H1 (cell line): ENCODE data around the gene CDK16. TPM values are rescaled to one million over a fixed set of nuclear protein-coding genes. Genes with fewer than 3 reads are reported as not detected.

Experiments used
- CTCF ChIA-PET: fragments of 300-600 bp; sonication (Branson Sonifier 250); formaldehyde crosslinking; loops from one replicate; lab custom pipeline; 2021; ENCODE audit not compliant: partially characterized antibody; lab: Charles Lee
- POLR2A ChIA-PET: fragments of 300-600 bp; sonication (Branson Sonifier 250); formaldehyde crosslinking; loops from one replicate; lab custom pipeline; 2021; ENCODE audit warnings: inconsistent platforms; ENCODE audit not compliant: partially characterized antibody; lab: Charles Lee
- DNase-seq, 2 experiments: peaks; one replicate each; pipeline versions ENCODE4 v3.0.0 to v3.0.0-alpha.2; 2010 to 2022; ENCODE audit warnings: low spot score in 2 of 2, low read depth in 1 of 2, mixed read lengths in 1 of 2
- FAIRE-seq: peaks from 2 replicates; lab custom pipeline; 2011; peaks lifted over from hg19 to GRCh38; lab: Jason Lieb, UNC
- H2AFZ ChIP-seq: 2 replicates; pipeline ENCODE4 v1.8.1; 2012; ENCODE audit warnings: low read length, inconsistent platforms
- H2AK5ac ChIP-seq: 2 replicates; pipeline ENCODE4 v1.6.1; 2013; ENCODE audit warnings: low read depth, low read length
- H2BK120ac ChIP-seq: replicated peaks from 2 replicates; pipeline ENCODE3; 2013; ENCODE audit warnings: low read depth, low read length, inconsistent platforms
- H2BK12ac ChIP-seq: 2 replicates; pipeline ENCODE4 v1.6.1; 2013; ENCODE audit warnings: low read depth, low read length
- H2BK15ac ChIP-seq: 2 replicates; pipeline ENCODE4 v1.6.1; 2013; ENCODE audit warnings: low read length
- H2BK20ac ChIP-seq: 2 replicates; pipeline ENCODE4 v1.6.1; 2013; ENCODE audit warnings: low read length
- H2BK5ac ChIP-seq: 2 replicates; pipeline ENCODE4 v1.6.1; 2013; ENCODE audit warnings: low read depth, low read length
- H3K14ac ChIP-seq: 2 replicates; pipeline ENCODE4 v1.6.1; 2013; ENCODE audit warnings: inconsistent platforms; ENCODE audit not compliant: insufficient read length
- H3K18ac ChIP-seq: 2 replicates; pipeline ENCODE4 v1.6.1; 2013; ENCODE audit warnings: low read length; ENCODE audit errors: extremely low read depth
- H3K23ac ChIP-seq: 2 replicates; pipeline ENCODE4 v1.6.1; 2013; ENCODE audit warnings: inconsistent platforms; ENCODE audit not compliant: insufficient read length
- H3K23me2 ChIP-seq: 2 replicates; pipeline ENCODE4 v1.6.1; 2013; ENCODE audit warnings: low read depth, low read length
- H3K27ac ChIP-seq: 2 replicates; pipeline ENCODE4 v1.6.1; 2011; ENCODE audit warnings: low read depth, low read length, inconsistent platforms
- H3K27me3 ChIP-seq, 4 experiments: replicated peaks in 1 of 4; 1 replicate in 1 of 4; 2 replicates in 3 of 4; pipeline versions ENCODE4 v1.6.1 to v1.8.1; 2011 to 2013; ENCODE audit warnings: low read length in 3 of 4, mild to moderate bottlenecking in 3 of 4, inconsistent platforms in 2 of 4, mixed read lengths in 2 of 4, moderate library complexity in 1 of 4; ENCODE audit not compliant: control insufficient read depth in 3 of 4, insufficient read depth in 3 of 4; ENCODE audit errors: extremely low read depth in 1 of 4
- H3K36me3 ChIP-seq, 4 experiments: 2 replicates each; pipeline versions ENCODE4 v1.6.1 to v1.8.1; 2011 to 2013; ENCODE audit warnings: mild to moderate bottlenecking in 4 of 4, low read length in 3 of 4, moderate library complexity in 2 of 4, control low read depth in 1 of 4, inconsistent platforms in 1 of 4; ENCODE audit not compliant: insufficient read depth in 4 of 4, control insufficient read depth in 2 of 4
- H3K4ac ChIP-seq: replicated peaks from 2 replicates; pipeline ENCODE3; 2013; ENCODE audit warnings: low read length, low read depth, mixed read lengths, inconsistent platforms; ENCODE audit not compliant: insufficient read length
- H3K4me1 ChIP-seq, 4 experiments: replicated peaks in 1 of 4; 1 replicate in 1 of 4; 2 replicates in 3 of 4; pipeline versions ENCODE4 v1.6.1 to v1.8.1; 2011 to 2013; ENCODE audit warnings: low read length in 3 of 4, inconsistent platforms in 2 of 4, mixed read lengths in 1 of 4; ENCODE audit not compliant: insufficient read depth in 4 of 4, control insufficient read depth in 3 of 4
- H3K4me2 ChIP-seq, 2 experiments: 2 replicates each; pipeline versions ENCODE4 v1.6.1 to v1.8.1; 2011 to 2013; ENCODE audit warnings: low read depth in 2 of 2, low read length in 2 of 2, control low read depth in 1 of 2, inconsistent platforms in 1 of 2, mild to moderate bottlenecking in 1 of 2; ENCODE audit not compliant: insufficient read depth in 1 of 2
- H3K4me3 ChIP-seq, 4 experiments: fragments of 200-600, 300-600 bp in 1 of 4; sonication (generic), shearing (Covaris generic), sonication (Bioruptor Twin) in 1 of 4; 2 replicates each; pipeline versions ENCODE4 v1.5.1 to v1.8.1; 2011 to 2016; ENCODE audit warnings: low read length in 4 of 4, low read depth in 3 of 4, control low read depth in 2 of 4, inconsistent platforms in 2 of 4, mild to moderate bottlenecking in 2 of 4, mixed read lengths in 1 of 4, moderate library complexity in 1 of 4; ENCODE audit not compliant: insufficient read depth in 2 of 4; ENCODE audit errors: extremely low read depth in 1 of 4
- H3K56ac ChIP-seq: replicated peaks from 2 replicates; pipeline ENCODE3; 2013; ENCODE audit warnings: low read depth, mild to moderate bottlenecking, mixed read lengths, low read length, inconsistent platforms; ENCODE audit not compliant: insufficient read length
- H3K79me1 ChIP-seq: 2 replicates; pipeline ENCODE4 v1.6.1; 2013; ENCODE audit warnings: low read depth, low read length, control low read depth
- H3K79me2 ChIP-seq, 2 experiments: 2 replicates each; pipeline versions ENCODE4 v1.6.1 to v1.8.1; 2012 to 2013; ENCODE audit warnings: low read length in 2 of 2, mild to moderate bottlenecking in 2 of 2, inconsistent platforms in 1 of 2; ENCODE audit not compliant: insufficient read depth in 2 of 2, control insufficient read depth in 1 of 2
- H3K9ac ChIP-seq, 4 experiments: replicated peaks in 1 of 4; 1 replicate in 1 of 4; 2 replicates in 3 of 4; pipeline versions ENCODE4 v1.6.1 to v1.8.1; 2011 to 2013; ENCODE audit warnings: low read depth in 3 of 4, low read length in 3 of 4, control low read depth in 2 of 4, mild to moderate bottlenecking in 2 of 4, moderate library complexity in 2 of 4, inconsistent platforms in 1 of 4; ENCODE audit errors: extremely low read depth in 1 of 4
- H3K9me3 ChIP-seq, 2 experiments: 2 replicates each; pipeline versions ENCODE4 v1.6.1 to v1.8.1; 2012 to 2013; ENCODE audit warnings: mild to moderate bottlenecking in 2 of 2, moderate library complexity in 2 of 2, control low read depth in 1 of 2, inconsistent platforms in 1 of 2, low read depth in 1 of 2, low read length in 1 of 2, mixed read lengths in 1 of 2; ENCODE audit not compliant: insufficient read depth in 2 of 2
- H4K20me1 ChIP-seq, 2 experiments: replicated peaks in 1 of 2; 2 replicates each; pipeline versions ENCODE3 to v1.8.1; 2011 to 2013; ENCODE audit warnings: inconsistent platforms in 2 of 2, low read length in 2 of 2, mild to moderate bottlenecking in 1 of 2; ENCODE audit not compliant: insufficient read depth in 2 of 2, control insufficient read depth in 1 of 2
- H4K5ac ChIP-seq: 2 replicates; pipeline ENCODE4 v1.6.1; 2013; ENCODE audit warnings: low read length, low read depth, mixed read lengths, inconsistent platforms; ENCODE audit not compliant: insufficient read length
- H4K8ac ChIP-seq: 2 replicates; pipeline ENCODE4 v1.8.0; 2013; ENCODE audit warnings: mild to moderate bottlenecking, moderate library complexity, low read length, inconsistent platforms; ENCODE audit not compliant: insufficient read depth; ENCODE audit errors: extremely low read depth
- H4K91ac ChIP-seq: replicated peaks from 2 replicates; pipeline ENCODE3; 2013; ENCODE audit warnings: low read length, mixed read lengths, inconsistent platforms; ENCODE audit not compliant: insufficient read length
- CBX8 ChIP-seq: fragments of 300-800, 300-1000 bp; sonication (generic); IDR thresholded peaks from 2 replicates; pipeline ENCODE4 v1.7.1; 2016; ENCODE audit warnings: low read depth, low read length, borderline replicate concordance
- CTBP2 ChIP-seq: IDR thresholded peaks from 2 replicates; pipeline ENCODE4 v1.7.0; 2011; ENCODE audit warnings: borderline replicate concordance, mild to moderate bottlenecking, moderate library complexity, mixed read lengths, low read length; ENCODE audit not compliant: insufficient read depth, insufficient read length
- EZH2 ChIP-seq: fragments of 200-600 bp; sonication (generic); IDR thresholded peaks from 2 replicates; pipeline ENCODE4 v1.7.1; 2012; ENCODE audit warnings: low read depth, mild to moderate bottlenecking, moderate library complexity, low read length, inconsistent platforms; ENCODE audit not compliant: severe bottlenecking
- HDAC6 ChIP-seq: IDR thresholded peaks from one replicate; pipeline ENCODE4 v1.7.1; 2012; ENCODE audit warnings: low read depth, mild to moderate bottlenecking, inconsistent platforms, low read length, moderate library complexity
- PHF8 ChIP-seq: fragments of 200-600 bp; sonication (generic); conservative IDR thresholded peaks from 2 replicates; pipeline ENCODE4 v1.7.1; 2012; ENCODE audit warnings: low read depth, mild to moderate bottlenecking, inconsistent platforms, low read length, moderate library complexity
- WGBS, 2 experiments: shearing (Covaris generic) in 1 of 2; methylation state at CpG; one replicate each; pipeline versions ENCODE4 v1.1.6 to v1.1.7; 2013 to 2015; ENCODE audit warnings: low lambda C conversion rate in 2 of 2, mixed read lengths in 2 of 2, inconsistent platforms in 1 of 2, low coverage in 1 of 2, missing lambda C conversion rate in 1 of 2; ENCODE audit not compliant: insufficient replicate concordance in 2 of 2, insufficient coverage in 1 of 2, insufficient read length in 1 of 2; ENCODE audit errors: extremely low coverage in 1 of 2, missing lambda C conversion rate in 1 of 2; 5-methylcytosine and 5-hydroxymethylcytosine counted together
- polyA plus RNA-seq, 7 experiments: library from polyadenylated mRNA; depleted of rRNA in 3 of 7; stranded (reverse) in 5 of 7; unstranded in 2 of 7; fragments of >200 nt in 5 of 7; fragments of 200-250 nt in 2 of 7; gene quantifications; 1 replicate in 5 of 7; 2 replicates in 1 of 7; 4 replicates in 1 of 7; pipeline versions ENCODE4 v1.2.1 to v1.2.3, GENCODE V29; 2011 to 2013; ENCODE audit warnings: missing spikeins in 2 of 7, mixed read lengths in 2 of 7
- total RNA-seq: library from RNA; stranded (reverse); fragmentation: NEBNext Ultra II Directional; extraction: Animal tissue kit (Norgen Biotek cat#: 25700); gene quantifications from 2 replicates; pipeline ENCODE4 v1.2.1, GENCODE V29; 2021
- TF ChIP-seq, protein P1 (sequence below): IDR thresholded peaks from 2 replicates; pipeline ENCODE4 v1.6.1; 2012; ENCODE audit warnings: inconsistent platforms

Gene CDK16
- total and polyA plus RNA-seq, 2 of the 8 experiments (the other 6 are each of a cell fraction or from before 2014, with no cell fraction given) = 124 to 204 TPM

DNA sequence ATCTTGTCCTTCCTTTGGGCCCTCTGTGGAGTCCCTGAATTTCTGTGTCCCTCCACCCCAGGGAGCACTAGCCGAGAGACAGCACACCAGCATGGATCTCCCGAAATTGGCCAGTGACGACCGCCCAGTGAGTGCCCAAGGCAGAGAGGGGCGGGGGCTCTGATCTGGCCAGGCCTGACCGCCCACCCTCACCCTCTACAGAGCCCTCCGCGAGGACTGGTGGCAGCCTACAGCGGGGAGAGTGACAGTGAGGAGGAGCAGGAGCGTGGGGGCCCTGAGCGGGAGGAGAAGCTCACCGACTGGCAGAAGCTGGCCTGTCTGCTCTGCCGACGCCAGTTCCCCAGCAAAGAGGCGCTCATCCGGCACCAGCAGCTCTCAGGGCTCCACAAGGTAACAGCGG, 33.2 kb upstream of the CDK16 start:
- Histone ChIP-seq H2AFZ (no peak overlapping the region), H4K5ac (no peak overlapping the region), H3K4me2 (no peak overlapping the region), H2AK5ac (no peak overlapping the region), H2BK20ac (no peak overlapping the region), H3K56ac (no peak overlapping the region), H4K91ac (no peak overlapping the region), H2BK5ac (no peak overlapping the region), H4K20me1 (peaks cover 0 to 2% of the 10 kb centered on the region in 2 experiments), H3K27ac (no peak overlapping the region), H3K14ac (no peak overlapping the region), H3K4me3 (no peak overlapping the region), H3K79me2 (no peaks in the 10 kb centered on the region), H4K8ac (no peak overlapping the region), H2BK12ac (no peak overlapping the region), H3K79me1 (no peaks in the 10 kb centered on the region), H2BK120ac (no peak overlapping the region), H3K23me2 (no peaks in the 10 kb centered on the region), H3K18ac (no peak overlapping the region), H2BK15ac (no peak overlapping the region), H3K9me3 (no peaks in the 10 kb centered on the region), H3K23ac (no peak overlapping the region), H3K4ac (no peak overlapping the region), H3K9ac (no peak overlapping the region), H3K4me1 (peaks cover 0 to 2% (median 0%) of the 10 kb centered on the region in 4 experiments; a peak in 2 of 7 replicates), H3K27me3 (no peaks in the 10 kb centered on the region), H3K36me3 (peaks cover 2 to 33% (median 18%) of the 10 kb centered on the region in 4 experiments; a peak in 6 of 8 replicates)
- DNase-seq = no peak
- 87% methylated on average over 11 of the region's 17 CpGs; no CpG with 5 or more reads in 1 of the 2 experiments for WGBS, 2 experiments
- CTCF ChIA-PET = no interaction called here
- no peak for FAIRE-seq
- POLR2A ChIA-PET = interaction anchor here (0.5 to 1.2 kb wide), 2 partner anchors 15 to 91 kb away, joined by 3 to 4 read pairs; no protein-coding TSS in a partner anchor
- TF ChIP-seq, protein P1, sequence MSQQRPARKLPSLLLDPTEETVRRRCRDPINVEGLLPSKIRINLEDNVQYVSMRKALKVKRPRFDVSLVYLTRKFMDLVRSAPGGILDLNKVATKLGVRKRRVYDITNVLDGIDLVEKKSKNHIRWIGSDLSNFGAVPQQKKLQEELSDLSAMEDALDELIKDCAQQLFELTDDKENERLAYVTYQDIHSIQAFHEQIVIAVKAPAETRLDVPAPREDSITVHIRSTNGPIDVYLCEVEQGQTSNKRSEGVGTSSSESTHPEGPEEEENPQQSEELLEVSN = no peak
- no peak for TF ChIP-seq CTBP2
- TF ChIP-seq HDAC6 = no peak
- TF ChIP-seq CBX8 = no peak
- TF ChIP-seq PHF8 = no peak
- TF ChIP-seq EZH2 = no peak
